Mesenchymal stem cell (in vitro differentiated cells and primary cell): Measurements from ENCODE around the gene OXT.

Experiments
- DNase-seq: peaks from one replicate; pipeline ENCODE4 v3.0.0-alpha.2; 2013
- H2AFZ ChIP-seq: one replicate; pipeline ENCODE4 v1.6.1; 2013; ENCODE audit warnings: low read depth, mild to moderate bottlenecking, control low read depth, inconsistent platforms, low read length, moderate library complexity
- H2AK5ac ChIP-seq: 2 replicates; pipeline ENCODE4 v1.6.1; 2013; ENCODE audit warnings: low read length, moderate library complexity, mild to moderate bottlenecking, inconsistent platforms; ENCODE audit not compliant: severe bottlenecking
- H2BK120ac ChIP-seq: one replicate; pipeline ENCODE4 v1.6.1; 2013; ENCODE audit warnings: low read depth, mild to moderate bottlenecking, inconsistent platforms, low read length, moderate library complexity
- H2BK12ac ChIP-seq, 2 experiments: one replicate each; pipeline ENCODE4 v1.6.1; 2013; ENCODE audit warnings: inconsistent platforms in 2 of 2, low read length in 2 of 2, mild to moderate bottlenecking in 2 of 2, moderate library complexity in 2 of 2, control low read depth in 1 of 2
- H2BK15ac ChIP-seq: one replicate; pipeline ENCODE4 v1.6.1; 2013; ENCODE audit warnings: mild to moderate bottlenecking, low read depth, inconsistent platforms; ENCODE audit not compliant: poor library complexity, severe bottlenecking
- H2BK5ac ChIP-seq: 2 replicates; pipeline ENCODE4 v1.6.1; 2013; ENCODE audit warnings: low read depth, mild to moderate bottlenecking, low read length, control low read depth, inconsistent platforms; ENCODE audit not compliant: poor library complexity, severe bottlenecking
- H3K14ac ChIP-seq, 2 experiments: one replicate each; pipeline ENCODE4 v1.6.1; 2013; ENCODE audit warnings: inconsistent platforms in 2 of 2, low read length in 2 of 2, control low read depth in 1 of 2, mild to moderate bottlenecking in 1 of 2, moderate library complexity in 1 of 2
- H3K18ac ChIP-seq, 2 experiments: one replicate each; pipeline ENCODE4 v1.6.1; 2013; ENCODE audit warnings: inconsistent platforms in 2 of 2, low read length in 2 of 2, control low read depth in 1 of 2, low read depth in 1 of 2, mild to moderate bottlenecking in 1 of 2
- H3K23ac ChIP-seq, 2 experiments: one replicate each; pipeline ENCODE4 v1.6.1; 2013; ENCODE audit warnings: inconsistent platforms in 2 of 2, low read length in 2 of 2, mild to moderate bottlenecking in 2 of 2, moderate library complexity in 2 of 2, control low read depth in 1 of 2
- H3K27ac ChIP-seq: 2 replicates; pipeline ENCODE4 v1.5.1; 2013; ENCODE audit warnings: mild to moderate bottlenecking, moderate library complexity, low read length, control low read depth, inconsistent platforms; ENCODE audit not compliant: poor library complexity, severe bottlenecking
- H3K27me3 ChIP-seq, 2 experiments: 2 replicates each; pipeline versions ENCODE4 v1.6.1 to v1.7.0; 2013; ENCODE audit warnings: low read length in 2 of 2, mild to moderate bottlenecking in 2 of 2, moderate library complexity in 2 of 2, control low read depth in 1 of 2, inconsistent platforms in 1 of 2; ENCODE audit not compliant: control insufficient read depth in 1 of 2, insufficient read depth in 1 of 2
- H3K36me3 ChIP-seq, 2 experiments: 2 replicates each; pipeline versions ENCODE4 v1.6.1 to v1.7.0; 2013; ENCODE audit warnings: low read length in 2 of 2, control low read depth in 1 of 2, inconsistent platforms in 1 of 2, low read depth in 1 of 2, mild to moderate bottlenecking in 1 of 2; ENCODE audit not compliant: insufficient read depth in 2 of 2, control insufficient read depth in 1 of 2
- H3K4ac ChIP-seq, 2 experiments: one replicate each; pipeline ENCODE4 v1.6.1; 2013; ENCODE audit warnings: inconsistent platforms in 2 of 2, low read length in 2 of 2, mild to moderate bottlenecking in 2 of 2, moderate library complexity in 2 of 2, control low read depth in 1 of 2, low read depth in 1 of 2
- H3K4me1 ChIP-seq: 2 replicates; pipeline ENCODE4 v1.6.1; 2013; ENCODE audit warnings: low read depth, low read length, control low read depth; ENCODE audit not compliant: control insufficient read depth, insufficient read depth
- H3K4me2 ChIP-seq: 2 replicates; pipeline ENCODE4 v1.6.1; 2013; ENCODE audit warnings: low read length, mild to moderate bottlenecking, inconsistent platforms; ENCODE audit not compliant: poor library complexity, severe bottlenecking
- H3K4me3 ChIP-seq, 2 experiments: 2 replicates each; pipeline versions ENCODE4 v1.5.1 to v1.7.0; 2013; ENCODE audit warnings: low read length in 2 of 2, mild to moderate bottlenecking in 2 of 2, control low read depth in 1 of 2, low read depth in 1 of 2; ENCODE audit not compliant: insufficient read depth in 1 of 2
- H3K79me1 ChIP-seq: replicated peaks from 2 replicates; pipeline ENCODE4 v1.6.1; 2013; ENCODE audit warnings: mild to moderate bottlenecking, control low read depth, low read length, inconsistent platforms; ENCODE audit not compliant: poor library complexity, severe bottlenecking
- H3K9ac ChIP-seq: 2 replicates; pipeline ENCODE4 v1.7.0; 2013; ENCODE audit warnings: mild to moderate bottlenecking, low read length, moderate library complexity
- H3K9me3 ChIP-seq: 2 replicates; pipeline ENCODE4 v1.7.0; 2013; ENCODE audit warnings: mild to moderate bottlenecking, low read length; ENCODE audit not compliant: control insufficient read depth
- H4K8ac ChIP-seq: one replicate; pipeline ENCODE4 v1.6.1; 2013; ENCODE audit warnings: inconsistent platforms, mild to moderate bottlenecking, low read length, moderate library complexity
- H4K91ac ChIP-seq: one replicate; pipeline ENCODE4 v1.6.1; 2013; ENCODE audit warnings: mild to moderate bottlenecking, low read length, inconsistent platforms
- WGBS: methylation state at CpG from one replicate; pipeline ENCODE4 v1.1.7; 2013; ENCODE audit warnings: mixed read lengths; 5-methylcytosine and 5-hydroxymethylcytosine counted together

OXT gene

DNA sequence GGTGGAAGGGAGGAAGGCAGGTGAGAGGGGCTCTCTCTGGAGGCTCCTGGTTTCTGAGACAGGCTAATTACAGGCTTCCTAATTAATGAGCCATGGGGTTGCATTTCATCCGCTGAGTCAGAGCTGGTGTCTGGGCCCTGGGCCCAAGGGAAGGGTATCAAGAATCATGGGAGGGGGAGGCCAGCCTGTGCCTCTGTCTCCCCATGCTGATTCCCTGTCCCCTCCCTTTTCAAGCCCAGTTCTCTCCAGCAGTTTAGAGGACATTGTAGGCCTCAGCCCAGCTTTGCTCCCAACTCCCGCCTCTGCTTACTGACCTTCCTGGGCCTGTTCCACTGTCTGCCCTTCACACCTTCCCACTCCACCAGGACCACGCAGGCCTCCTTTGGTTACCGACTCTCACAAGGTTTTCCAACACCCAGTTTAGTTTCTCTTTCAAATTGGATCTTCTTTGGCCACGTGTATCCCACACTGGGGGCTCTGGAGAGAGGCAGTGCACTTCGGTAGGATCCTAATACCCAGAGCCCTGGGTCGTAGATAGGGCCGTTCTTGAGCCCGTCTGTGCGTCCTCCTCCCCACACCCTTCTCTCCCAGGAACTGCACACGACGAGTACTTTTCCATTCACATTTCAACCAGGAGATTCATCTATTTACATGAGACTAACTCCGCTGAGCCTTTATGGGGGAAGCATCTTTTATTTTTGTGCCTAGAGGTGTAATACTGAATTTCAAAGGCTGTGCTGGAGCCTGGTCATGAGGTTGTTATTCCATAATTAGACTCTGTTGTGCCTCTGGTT is 31.4 kb downstream of the OXT start:
- Histone ChIP-seq H4K8ac (no peak overlapping the region), H3K14ac (no peak overlapping the region), H4K91ac (no peak overlapping the region), H3K4me2 (no peak overlapping the region), H3K9me3 (no peaks in the 10 kb centered on the region), H3K23ac (no peak overlapping the region), H3K27ac (no peak overlapping the region), H3K27me3 (no peaks in the 10 kb centered on the region), H3K36me3 (peaks cover 8 to 12% of the 10 kb centered on the region in 2 experiments), H3K9ac (no peak overlapping the region), H3K18ac (no peak overlapping the region), H2BK15ac (no peak overlapping the region), H3K4me1 (no peaks in the 10 kb centered on the region), H2AK5ac (no peak overlapping the region), H3K79me1 (no peaks in the 10 kb centered on the region), H2BK12ac (no peak overlapping the region), H2BK5ac (no peak overlapping the region), H2AFZ (peak overlapping the region; percentile 53), H2BK120ac (no peak overlapping the region), H3K4ac (no peak overlapping the region), H3K4me3 (no peak overlapping the region)
- 84% methylated on average over 11 of the region's 13 CpGs for whole genome bisulfite sequencing
- no peak for DNase-seq

- H3K27me3 ChIP-seq = no peaks in the 10 kb centered on the region
- no peak overlapping the region for H2AK5ac ChIP-seq
- no peak overlapping the region for H2BK120ac ChIP-seq
- H2AFZ ChIP-seq = no peak overlapping the region
- peaks cover 8 to 18% of the 10 kb centered on the region in 2 experiments for H3K36me3 ChIP-seq
- H3K9ac ChIP-seq = no peak overlapping the region
- H3K27ac ChIP-seq = no peak overlapping the region
- no peak overlapping the region for H4K8ac ChIP-seq
- H2BK15ac ChIP-seq = no peak overlapping the region
- H3K9me3 ChIP-seq = no peaks in the 10 kb centered on the region
- H3K18ac ChIP-seq = no peak overlapping the region
- no peak overlapping the region for H3K4me2 ChIP-seq
- no peak overlapping the region for H4K91ac ChIP-seq
- DNase-seq = no peak
- H3K23ac ChIP-seq = no peak overlapping the region
- no peak overlapping the region for H2BK5ac ChIP-seq
- H3K4ac ChIP-seq = no peak overlapping the region
- no peak overlapping the region for H3K14ac ChIP-seq
- WGBS = 79% methylated on average over 3 of the region's 3 CpGs
- no peak overlapping the region for H2BK12ac ChIP-seq
- no peaks in the 10 kb centered on the region for H3K79me1 ChIP-seq
- no peaks in the 10 kb centered on the region for H3K4me1 ChIP-seq
- no peak overlapping the region for H3K4me3 ChIP-seq
Measured at GRCh38 chr20:3103369-3104032, 32.1 kb downstream of the OXT start.

DNA sequence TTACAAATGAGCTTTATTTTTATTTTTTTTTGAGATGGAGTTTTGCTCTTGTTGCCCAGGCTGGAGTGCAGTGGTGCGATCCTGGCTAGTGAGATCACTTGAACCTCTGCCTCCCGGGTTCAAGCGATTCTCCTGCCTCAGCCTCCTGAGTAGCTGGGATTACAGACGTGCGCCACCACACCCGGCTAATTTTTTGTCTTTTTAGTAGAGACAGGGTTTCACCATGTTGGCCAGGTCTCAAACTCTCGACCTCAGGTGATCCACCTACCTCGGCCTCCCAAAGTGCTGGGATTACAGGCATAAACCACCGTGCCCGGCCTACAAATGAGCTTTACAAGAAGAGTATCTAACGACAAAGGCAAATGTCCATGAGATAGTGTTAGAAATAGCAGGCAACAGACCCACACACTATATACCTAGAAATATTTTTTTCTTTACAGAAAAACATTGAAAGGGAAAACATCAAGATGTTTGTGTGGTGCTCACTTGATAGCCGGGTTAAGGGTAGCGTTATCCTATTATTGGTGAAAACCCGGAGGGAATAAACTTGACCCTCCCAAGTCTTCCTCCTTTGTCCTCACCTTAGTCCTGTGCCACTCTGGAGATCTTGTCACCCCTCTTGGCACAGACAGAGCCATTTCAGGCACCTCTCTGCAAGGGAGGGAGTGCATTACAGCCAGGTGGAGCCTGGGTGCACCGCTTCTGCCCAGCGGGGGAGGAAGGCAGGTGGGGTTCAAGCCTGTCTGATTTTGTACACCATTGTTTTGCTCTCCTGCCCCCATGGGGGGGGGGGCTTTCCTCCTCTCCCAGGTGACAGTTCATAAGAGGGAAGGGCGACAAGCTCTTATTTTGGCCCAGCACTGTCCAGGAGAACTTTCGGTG is 34.1 kb downstream of the OXT start:
- peaks cover 4% of the 10 kb centered on the region for H3K4me1 ChIP-seq
- no peak overlapping the region for H2BK120ac ChIP-seq
- no peak overlapping the region for H2AK5ac ChIP-seq

DNA sequence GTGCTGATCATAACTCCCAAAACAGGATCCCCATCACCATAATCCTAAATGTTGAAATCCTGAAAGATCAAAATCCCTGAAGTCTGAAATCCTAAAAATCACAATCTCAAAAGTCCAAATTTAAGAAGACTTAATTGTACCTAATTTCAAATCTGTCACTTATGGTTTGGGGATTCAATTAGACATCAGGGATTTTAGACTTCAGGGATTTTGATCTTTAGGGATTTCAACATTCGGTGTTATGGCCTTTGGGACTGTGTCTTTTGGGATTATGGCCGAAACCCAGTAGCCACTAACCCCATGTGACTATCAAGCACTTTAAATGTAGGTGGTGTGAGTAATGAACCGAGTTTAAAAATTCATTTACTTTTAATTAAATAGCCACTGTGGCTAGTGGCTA is 34.8 kb downstream of the OXT start:
- Histone ChIP-seq H3K4ac (no peak overlapping the region), H2BK120ac (no peak overlapping the region), H3K4me3 (no peak overlapping the region), H4K91ac (no peak overlapping the region), H3K27me3 (no peaks in the 10 kb centered on the region), H2BK15ac (no peak overlapping the region), H3K4me2 (no peak overlapping the region), H3K9me3 (no peaks in the 10 kb centered on the region), H3K4me1 (peaks cover 4% of the 10 kb centered on the region), H3K23ac (no peak overlapping the region), H3K9ac (no peak overlapping the region), H2AK5ac (no peak overlapping the region), H2BK5ac (no peak overlapping the region), H2AFZ (no peak overlapping the region), H3K79me1 (no peaks in the 10 kb centered on the region), H3K27ac (no peak overlapping the region), H4K8ac (no peak overlapping the region), H2BK12ac (no peak overlapping the region), H3K14ac (no peak overlapping the region), H3K36me3 (peaks cover 26 to 33% of the 10 kb centered on the region in 2 experiments), H3K18ac (no peak overlapping the region)
- WGBS = 100% methylated on average over 1 of the region's 3 CpGs
- DNase-seq = no peak

More for the DNA sequence above, 34.1 kb downstream of the OXT start:
- no peak overlapping the region for H3K4ac ChIP-seq
- no peak overlapping the region for H3K23ac ChIP-seq
- H4K91ac ChIP-seq = no peak overlapping the region
- no peak overlapping the region for H2AFZ ChIP-seq
- peaks cover 22 to 33% of the 10 kb centered on the region in 2 experiments for H3K36me3 ChIP-seq
- H3K18ac ChIP-seq = no peak overlapping the region
- H3K14ac ChIP-seq = no peak overlapping the region
- H3K27me3 ChIP-seq = no peaks in the 10 kb centered on the region
- H3K4me3 ChIP-seq = no peak overlapping the region
- no peaks in the 10 kb centered on the region for H3K9me3 ChIP-seq
- no peaks in the 10 kb centered on the region for H3K79me1 ChIP-seq
- no peak overlapping the region for H2BK12ac ChIP-seq
- DNase-seq = no peak
- H2BK15ac ChIP-seq = no peak overlapping the region
- H3K27ac ChIP-seq = no peak overlapping the region
- H3K9ac ChIP-seq = no peak overlapping the region
- 95% methylated on average over 16 of the region's 18 CpGs for WGBS
- H3K4me2 ChIP-seq = no peak overlapping the region
- H4K8ac ChIP-seq = no peak overlapping the region
- H2BK5ac ChIP-seq = no peak overlapping the region
